Measurements from ENCODE around the gene RCAN2. TPM values are rescaled to one million over a fixed set of nuclear protein-coding genes. Genes with fewer than 3 reads are reported as not detected.

Gene RCAN2
- total RNA-seq, 1 experiment from 2014 or later, result 0.05 TPM

- Histone ChIP-seq H3K4me1 (ENCODE audit: control insufficient read depth, insufficient read depth, low read length) (no peaks in the 10 kb centered on the region), H3K36me3 (ENCODE audit: control insufficient read depth, insufficient read depth, low read length) (no peaks in the 10 kb centered on the region), H3K27me3 (ENCODE audit: control insufficient read depth, insufficient read depth, low read length) (no peaks in the 10 kb centered on the region), H3K9me3 (ENCODE audit: control insufficient read depth, insufficient read depth, low read depth, low read length) (no peaks in the 10 kb centered on the region), H3K27ac (ENCODE audit: low read length) (no peak overlapping the region), H3K4me3 (ENCODE audit: low read depth in 2 of 2, low read length in 2 of 2) (no peak overlapping the region)
- intact Hi-C loops (cut with micrococcal nuclease; ENCODE audit: unreplicated experiment), result no loop called here
- ChIA-PET CTCF (no interaction called here), POLR2A (no interaction called here)
- no TSS peak for BruUV-seq (replicated peaks)
- no peak for ATAC-seq
- in situ Hi-C loops (cut with HindIII; ENCODE audit: low pct_unique_long_range_greater_than_20kb, low sequenced_read_pairs), result no loop called here
- no peak for TF ChIP-seq POLR2AphosphoS5 (IDR thresholded peaks at IDR 0.05; ENCODE audit: low read depth, low read length)
- TF ChIP-seq REST (IDR thresholded peaks at IDR 0.05; ENCODE audit: insufficient read depth in 1 of 2, low read depth in 2 of 2, low read length in 1 of 2), result no peak
- no peak for TF ChIP-seq SIN3A (IDR thresholded peaks at IDR 0.05; ENCODE audit: borderline replicate concordance, insufficient read depth, low read depth, low read length)
- no peak for TF ChIP-seq CTCF (IDR thresholded peaks at IDR 0.05)
- TF ChIP-seq TCF7L2 (IDR thresholded peaks at IDR 0.05; ENCODE audit: low read depth, low read length), result no peak
- DNase-seq (ENCODE audit: low read depth, low spot score), result no peak
These were observed 24.7 kb downstream of the RCAN2 start for GRCh38 chr6:46466570-46466969.

GRCh38 chr6:46465294-46466165 lies 25.7 kb downstream of the RCAN2 start:
- no peak overlapping the region for H3K4me3 ChIP-seq (ENCODE audit: low read depth in 2 of 2, low read length in 2 of 2)
- no peaks in the 10 kb centered on the region for H3K27me3 ChIP-seq (ENCODE audit: control insufficient read depth, insufficient read depth, low read length)
- no peaks in the 10 kb centered on the region for H3K4me1 ChIP-seq (ENCODE audit: control insufficient read depth, insufficient read depth, low read length)
- no peaks in the 10 kb centered on the region for H3K9me3 ChIP-seq (ENCODE audit: control insufficient read depth, insufficient read depth, low read depth, low read length)
- CTCF ChIA-PET, result no interaction called here
- H3K27ac ChIP-seq (ENCODE audit: low read length), result no peak overlapping the region
- ATAC-seq (no peak), DNase-seq (ENCODE audit: low read depth, low spot score) (no peak)
- in situ Hi-C loops (cut with HindIII; ENCODE audit: low pct_unique_long_range_greater_than_20kb, low sequenced_read_pairs) (no loop called here), intact Hi-C loops (cut with micrococcal nuclease; ENCODE audit: unreplicated experiment) (no loop called here)
- POLR2A ChIA-PET, result no interaction called here
- TF ChIP-seq TCF7L2 (IDR thresholded peaks at IDR 0.05; ENCODE audit: low read depth, low read length) (no peak), CTCF (IDR thresholded peaks at IDR 0.05) (no peak), POLR2AphosphoS5 (IDR thresholded peaks at IDR 0.05; ENCODE audit: low read depth, low read length) (no peak), REST (IDR thresholded peaks at IDR 0.05; ENCODE audit: insufficient read depth in 1 of 2, low read depth in 2 of 2, low read length in 1 of 2) (no peak), SIN3A (IDR thresholded peaks at IDR 0.05; ENCODE audit: borderline replicate concordance, insufficient read depth, low read depth, low read length) (no peak)
- no TSS peak for BruUV-seq (replicated peaks)
- no peaks in the 10 kb centered on the region for H3K36me3 ChIP-seq (ENCODE audit: control insufficient read depth, insufficient read depth, low read length)
